SKM-1 treated with dmso at 0.1 percent for 144 hours (cell line): ENCODE results near the gene TECTA.
A peak's percentile ranks its signal among the peaks of the same experiment; 100 is the strongest.
"Not testable (repeated sequence)": the region's sequence is repeated elsewhere in the genome, so short reads cannot be mapped to it uniquely, and the experiment has no call there.

Source experiments
- DNase-seq: peaks from one replicate; lab custom pipeline; 2025; ENCODE audit not compliant: unreplicated experiment; lab: John Stamatoyannopoulos, UW

TECTA gene

GRCh38 chr11:121090145-121090721, 10.8 kb upstream of the TECTA start:
- no peak for DNase-seq

DNA sequence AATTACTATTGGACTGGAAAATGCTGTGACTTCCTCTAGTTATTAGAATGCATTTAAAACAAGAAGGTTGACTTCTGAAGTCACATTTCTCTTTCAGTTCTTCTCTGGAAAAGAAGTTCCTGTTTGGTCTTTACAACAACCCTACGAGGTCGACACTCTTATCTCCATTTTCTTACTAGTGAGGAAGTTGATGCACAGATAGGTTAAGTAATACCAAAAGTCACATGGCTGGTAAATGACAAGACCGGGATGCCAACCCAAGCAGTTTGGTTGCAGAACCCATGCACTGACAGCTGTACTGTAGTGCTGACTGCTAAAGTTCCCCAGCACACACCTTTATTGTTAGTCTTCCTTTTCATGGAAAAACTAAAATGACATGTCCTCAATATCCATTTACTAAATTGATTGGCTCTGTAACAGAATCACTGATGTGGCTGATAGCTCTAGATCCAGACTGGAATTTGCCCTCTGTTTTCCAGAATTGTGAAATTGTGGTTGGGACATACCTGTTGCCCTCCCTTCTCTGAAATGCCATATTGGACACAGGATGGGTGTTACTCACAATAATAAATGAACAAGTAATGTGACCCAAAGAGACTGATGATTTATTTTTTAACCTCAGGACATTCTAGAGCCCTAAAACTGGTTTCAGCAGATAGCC, 9.4 kb upstream of the TECTA start:
- DNase-seq = peak; percentile 87

DNA sequence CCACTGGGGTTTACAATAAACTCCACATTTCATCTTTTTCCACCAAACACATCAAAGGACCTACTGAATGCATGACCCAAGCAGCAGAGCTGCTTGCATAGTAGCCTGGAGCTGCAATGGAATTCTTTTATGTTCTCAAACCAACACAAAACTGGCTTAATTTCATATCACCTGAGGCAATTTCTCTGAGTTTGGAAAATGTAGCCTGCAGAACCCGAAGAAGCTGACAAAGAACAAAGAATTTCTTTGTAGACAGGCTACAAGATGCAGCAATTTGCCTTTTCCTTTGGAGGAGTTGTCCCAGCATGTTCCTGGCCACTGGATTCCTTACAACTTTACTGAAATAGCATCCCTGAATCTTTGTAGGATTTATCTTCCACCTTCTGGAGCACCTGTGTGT, 5.5 kb upstream of the TECTA start:
- DNase-seq = no peak

GRCh38 chr11:121099364-121099763, 1.7 kb upstream of the TECTA start:
- DNase-seq = no peak

- no peak for DNase-seq
Observed at GRCh38 chr11:121099885-121100284, 1.2 kb upstream of the TECTA start.

- no peak for DNase-seq
Observed at GRCh38 chr11:121104312-121104762, 3.3 kb downstream of the TECTA start.

- DNase-seq = no peak
Observed at GRCh38 chr11:121105063-121105480, 4.0 kb downstream of the TECTA start.

DNA sequence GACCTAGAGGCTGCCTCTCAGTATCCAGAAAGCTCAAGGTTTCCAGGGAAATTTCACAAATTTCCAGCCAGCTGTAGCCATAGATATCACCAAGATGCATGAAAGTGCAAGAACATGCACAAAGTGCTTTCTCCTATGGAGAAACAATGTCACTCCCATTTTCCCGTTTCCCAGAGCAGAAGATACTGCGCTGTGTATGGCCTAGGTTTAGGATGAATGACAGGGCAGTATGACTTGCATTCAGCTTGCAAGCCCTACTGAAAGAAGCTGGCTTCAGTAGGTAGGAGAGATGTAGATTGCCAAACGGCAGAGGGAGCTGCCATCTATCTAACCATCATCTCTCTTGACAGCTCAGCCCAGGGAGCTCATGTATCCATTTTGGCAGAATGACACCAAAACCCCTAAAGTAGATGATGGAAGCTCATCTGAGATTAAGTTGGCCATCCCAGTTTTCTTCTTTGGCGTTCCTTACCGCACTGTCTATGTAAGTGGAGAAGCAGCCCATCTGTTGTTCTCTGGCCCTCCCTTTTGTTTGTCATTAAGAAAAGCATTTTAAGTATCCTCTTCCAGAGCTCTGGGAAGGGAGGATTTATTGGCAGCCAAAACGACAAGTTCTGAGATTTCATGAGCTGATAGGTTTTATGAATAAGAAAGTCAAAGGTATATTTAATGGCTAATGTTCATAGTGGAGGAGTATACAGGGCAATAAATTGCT, 4.6 kb downstream of the TECTA start:
- DNase-seq = no peak

DNA sequence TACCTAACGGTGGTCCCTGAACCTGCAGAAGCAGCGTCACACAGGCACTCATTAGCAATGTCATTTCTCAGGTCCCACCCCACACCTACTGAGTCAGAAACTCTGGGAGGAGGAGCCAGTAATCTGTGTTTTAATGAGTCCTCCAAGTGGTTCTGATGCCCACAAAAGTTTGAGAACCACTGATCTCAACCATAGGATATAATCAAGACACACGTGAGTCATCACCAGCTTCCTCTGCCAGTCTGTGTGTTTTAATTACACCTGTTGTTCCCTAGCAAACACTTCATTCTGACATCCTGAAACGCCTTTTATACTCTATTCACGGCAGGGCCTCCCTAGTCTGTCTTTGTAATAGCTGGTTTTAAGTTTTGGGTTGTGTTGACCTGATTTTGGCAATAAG, 5.8 kb downstream of the TECTA start:
- DNase-seq = no peak

DNA sequence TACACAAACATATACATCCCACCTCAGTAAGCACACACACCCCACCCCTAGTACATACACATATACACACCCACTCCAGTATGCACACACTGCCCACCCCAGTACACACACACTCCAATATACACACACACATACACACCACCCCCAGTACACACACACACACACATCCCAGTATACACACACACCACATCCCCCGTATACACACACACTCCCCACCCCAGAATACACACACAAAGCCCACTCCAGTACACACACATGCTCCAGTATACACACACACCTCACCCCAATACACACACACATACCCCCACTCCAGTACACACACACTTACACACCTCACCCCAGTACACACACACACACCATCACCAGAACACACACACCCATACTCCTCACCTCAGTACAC, 7.4 kb downstream of the TECTA start:
- DNase-seq = no peak

DNA sequence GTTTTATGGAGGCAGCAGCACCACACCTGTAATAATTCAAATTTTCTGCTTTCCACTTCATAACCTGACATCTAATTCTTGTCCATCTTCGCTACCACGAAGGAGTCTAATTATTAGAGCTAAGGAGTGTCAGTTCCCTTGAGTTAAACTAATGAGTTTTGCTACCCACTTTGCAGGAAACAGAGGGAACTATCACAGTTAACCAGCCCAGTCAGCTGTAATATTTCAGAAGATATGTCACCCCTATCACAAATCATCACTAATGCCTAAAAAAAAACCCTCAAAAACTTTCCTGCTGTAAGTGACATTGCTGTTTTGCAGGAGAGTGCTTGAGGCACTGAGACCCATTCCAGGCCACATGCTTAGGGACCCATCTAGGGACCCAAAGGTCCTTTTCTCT, 8.4 kb downstream of the TECTA start:
- no peak for DNase-seq

DNA sequence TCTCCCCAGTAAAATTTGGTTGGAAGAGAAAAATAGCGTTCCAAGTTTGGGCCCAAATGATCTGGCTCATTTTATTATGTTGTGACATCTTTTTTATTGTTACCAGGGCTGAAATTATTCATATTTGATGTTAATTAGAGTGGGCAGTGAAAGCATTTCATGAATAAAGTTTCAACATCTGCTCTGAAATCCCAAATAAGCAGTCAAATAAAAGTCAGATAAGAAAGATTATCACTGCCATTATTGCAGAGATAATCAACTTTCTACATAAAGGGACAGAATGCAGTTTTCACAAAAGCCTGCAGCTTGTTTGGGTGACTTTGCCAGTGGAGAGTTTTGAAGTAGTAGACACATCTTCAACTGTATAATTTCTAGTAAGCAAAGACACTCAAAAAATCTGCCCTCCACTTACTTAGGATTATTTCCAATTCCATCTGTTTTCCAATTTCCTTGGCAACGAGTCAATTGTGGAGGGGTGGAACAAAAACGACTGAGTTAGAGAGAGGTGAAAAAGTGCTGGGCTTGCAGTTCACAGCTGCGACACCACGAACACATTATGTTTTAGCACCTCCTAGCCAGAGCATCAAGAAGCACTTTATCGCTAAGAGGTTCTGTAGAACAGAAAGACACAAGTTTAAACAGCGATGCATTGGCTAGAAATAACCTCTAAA, 9.0 kb downstream of the TECTA start:
- no peak for DNase-seq

DNA sequence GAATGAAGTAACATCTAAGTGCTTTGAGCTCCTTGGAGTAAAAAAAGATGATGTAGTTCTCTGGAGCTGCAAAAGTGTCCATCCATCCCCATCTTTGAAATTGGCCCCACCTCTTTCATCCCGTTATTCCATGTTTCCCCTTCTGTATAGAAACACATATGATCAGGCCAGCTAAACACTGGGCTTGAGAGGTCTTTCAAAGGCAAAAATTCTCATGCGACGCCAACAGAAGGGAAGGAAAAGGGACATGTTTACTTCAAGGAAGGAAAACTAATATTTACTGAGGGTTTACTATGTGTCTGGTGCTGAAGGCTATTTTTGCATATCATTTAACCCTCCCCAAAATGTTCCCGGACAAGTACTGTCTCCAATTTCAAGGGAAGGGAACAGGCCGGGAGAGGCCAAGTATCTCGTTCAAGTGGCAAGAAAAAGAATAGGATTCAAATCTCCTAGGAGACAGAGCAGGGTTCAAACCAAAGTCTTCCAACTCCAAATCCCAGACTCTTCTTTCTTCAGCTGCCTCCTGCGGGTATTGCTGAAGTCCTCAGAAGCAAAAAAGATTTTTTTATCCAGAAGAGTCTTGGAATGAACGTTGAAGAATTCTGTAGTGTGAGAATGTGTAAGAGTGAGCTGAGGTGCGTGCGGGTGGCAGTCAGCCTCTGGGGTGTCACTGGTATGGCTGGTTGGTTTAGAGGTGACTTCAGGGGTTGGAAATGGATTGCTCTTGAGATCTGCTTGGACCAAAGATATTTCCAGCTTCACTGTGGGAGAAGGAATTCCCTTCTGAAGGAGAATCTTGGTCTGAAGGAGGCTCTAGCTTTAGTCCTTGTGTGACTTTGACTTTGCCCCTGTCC, 10.1 kb downstream of the TECTA start:
- no peak for DNase-seq

- DNase-seq = peak; percentile 54
Observed at GRCh38 chr11:121112498-121113455, 11.7 kb downstream of the TECTA start.

DNA sequence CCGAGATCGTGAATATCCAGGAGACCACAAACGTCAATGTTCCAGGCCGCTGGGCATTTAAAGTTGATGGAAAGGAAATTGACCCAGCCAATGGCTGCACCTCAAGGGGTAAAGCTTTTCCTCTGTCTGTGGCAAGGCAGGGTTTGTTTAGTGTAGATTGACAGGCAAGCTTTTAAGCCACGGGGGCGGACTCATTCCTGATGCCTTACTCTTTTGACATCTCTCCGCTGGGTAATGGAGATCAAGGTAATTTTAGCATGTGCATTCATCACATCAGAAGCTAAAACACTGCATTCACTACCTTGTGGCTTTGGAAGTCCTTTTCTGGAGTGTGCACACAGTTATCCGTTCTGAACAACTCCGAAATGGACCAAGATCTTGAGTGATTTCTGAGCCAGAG, 12.6 kb downstream of the TECTA start:
- DNase-seq = no peak

- not testable (repeated sequence) for DNase-seq
Observed at GRCh38 chr11:121115024-121115423, 14.0 kb downstream of the TECTA start.

- DNase-seq = no peak
Observed at GRCh38 chr11:121117788-121118187, 16.7 kb downstream of the TECTA start.

- DNase-seq = no peak
Observed at GRCh38 chr11:121119440-121119839, 18.4 kb downstream of the TECTA start.

GRCh38 chr11:121122328-121122727, 21.3 kb downstream of the TECTA start:
- no peak for DNase-seq
